ENCODE data around the gene CCL1. TPM values are rescaled to one million over a fixed set of nuclear protein-coding genes. Genes with fewer than 3 reads are reported as not detected.

Gene CCL1
- total and polyA plus RNA-seq, 2 of the 4 experiments (the other 2 are of a cell fraction): not detected

GRCh38 chr17:34378664-34379101 lies 15.7 kb upstream of the CCL1 start:
- no peak overlapping the region for H4K5ac ChIP-seq (ENCODE audit: low read depth, low read length)

More at GRCh38 chr17:34378664-34379101, 15.7 kb upstream of the CCL1 start:
- Histone ChIP-seq H2BK5ac (ENCODE audit: low read depth, low read length, poor library complexity, severe bottlenecking) (no peak overlapping the region), H3K27me3 (ENCODE audit: control insufficient read depth, insufficient read depth, low read length) (peaks cover 3% of the 10 kb centered on the region), H3K4me1 (ENCODE audit: control insufficient read depth, insufficient read depth, low read length) (no peaks in the 10 kb centered on the region), H4K91ac (ENCODE audit: insufficient read depth, low read depth, low read length) (no peak overlapping the region), H2AK5ac (ENCODE audit: low read depth, low read length) (no peak overlapping the region), H4K8ac (ENCODE audit: low read depth in 2 of 2, low read length in 2 of 2) (no peak overlapping the region), H2AFZ (replicated peaks; ENCODE audit: low read length, poor library complexity) (no peak overlapping the region), H3K36me3 (ENCODE audit: control insufficient read depth, insufficient read depth, low read length) (no peaks in the 10 kb centered on the region), H3K18ac (ENCODE audit: low read depth, low read length) (no peak overlapping the region), H3K27ac (ENCODE audit: insufficient read depth, low read length) (no peak overlapping the region), H3K14ac (replicated peaks; ENCODE audit: low read depth, low read length) (no peak overlapping the region), H3K23ac (ENCODE audit: low read depth, low read length) (no peak overlapping the region), H3K56ac (ENCODE audit: extremely low read depth, insufficient read depth, low read length) (no peak overlapping the region), H2BK120ac (ENCODE audit: low read depth, low read length) (no peak overlapping the region), H2AK9ac (replicated peaks; ENCODE audit: low read depth, low read length, poor library complexity) (no peak overlapping the region), H3K4me3 (ENCODE audit: insufficient read depth, low read depth, low read length) (0 out of 2 replicates have a peak overlapping the region, but pooled peaks have one; percentile 11), H3K9ac (ENCODE audit: low read depth, low read length) (no peak overlapping the region), H2BK20ac (ENCODE audit: low read depth, low read length) (no peak overlapping the region), H4K20me1 (ENCODE audit: insufficient read depth, low read length) (no peaks in the 10 kb centered on the region), H3K9me3 (ENCODE audit: control insufficient read depth, insufficient read depth, low read length) (no peaks in the 10 kb centered on the region), H3K4me2 (ENCODE audit: low read depth, low read length) (no peak overlapping the region; the same call in 1 of the 2 replicates), H3K79me1 (ENCODE audit: low read depth in 1 of 2, low read length in 2 of 2) (no peaks in the 10 kb centered on the region), H3K4ac (ENCODE audit: low read depth, low read length) (no peak overlapping the region), H2BK15ac (ENCODE audit: low read depth, low read length) (no peak overlapping the region), H3K9me1 (ENCODE audit: insufficient read depth, low read length) (no peaks in the 10 kb centered on the region)
- no peak for TF ChIP-seq MAFK (IDR thresholded peaks at IDR 0.05; ENCODE audit: low read depth, low read length)
- TF ChIP-seq BHLHE40 (IDR thresholded peaks at IDR 0.05; ENCODE audit: low read depth, low read length): no peak
- no peak for TF ChIP-seq CEBPB (IDR thresholded peaks at IDR 0.05; ENCODE audit: low read depth, low read length)
- no peak for TF ChIP-seq FOS (IDR thresholded peaks at IDR 0.05; ENCODE audit: low read depth, low read length)
- no peak for TF ChIP-seq MXI1 (IDR thresholded peaks at IDR 0.05; ENCODE audit: borderline replicate concordance, low read depth, low read length)
- TF ChIP-seq SMC3 (IDR thresholded peaks at IDR 0.05; ENCODE audit: low read depth, low read length): no peak
- no peak for TF ChIP-seq CTCF (conservative IDR thresholded peaks at IDR 0.05; ENCODE audit: low read depth, low read length)
- TF ChIP-seq RCOR1 (IDR thresholded peaks at IDR 0.05; ENCODE audit: insufficient replicate concordance, low read length): no peak
- TF ChIP-seq RFX5 (IDR thresholded peaks at IDR 0.05; ENCODE audit: low read depth, low read length): no peak
- TF ChIP-seq USF2 (IDR thresholded peaks at IDR 0.05; ENCODE audit: low read depth, low read length): no peak
- no peak for TF ChIP-seq POLR2A (IDR thresholded peaks at IDR 0.05; ENCODE audit: low read depth, low read length)
- no peak for TF ChIP-seq ELK1 (IDR thresholded peaks at IDR 0.05; ENCODE audit: borderline replicate concordance, low read depth, low read length)
- DNase-seq (no peak), ATAC-seq (ENCODE audit: low read depth) (peak; percentile 72)
- in situ Hi-C loops (cut with MboI; ENCODE audit: low sequenced_read_pairs) (no loop called here), dilution Hi-C loops (cut with HindIII; ENCODE audit: low sequenced_read_pairs, unreplicated experiment) (no loop called here), intact Hi-C loops (cut with micrococcal nuclease) (no loop called here)
- no TSS peak for BruUV-seq (replicated peaks)
- POLR2A ChIA-PET (ENCODE audit: unreplicated experiment): no interaction called here
- 40% methylated on average over 2 of the region's 6 CpGs; no CpG with 5 or more reads in 1 of the 2 experiments for WGBS, 2 experiments (ENCODE audit: extremely low coverage in 2 of 2, insufficient read length in 1 of 2)
- CTCF ChIA-PET: no interaction called here

Data from IMR-90 (cell line).